ENCODE results near the gene NINJ2. TPM values are rescaled to one million over a fixed set of nuclear protein-coding genes. Genes with fewer than 3 reads are reported as not detected.
A peak's percentile ranks its signal among the peaks of the same experiment; 100 is the strongest.

NINJ2 gene
- total and polyA plus RNA-seq, 10 of the 15 experiments (the other 5 are each of a cell fraction or from before 2014, with no cell fraction given) = 8.9 to 51.6 (median 21.3) TPM

GRCh38 chr12:712172-712863 lies 49.1 kb upstream of the NINJ2 start:
- H3K27me3 ChIP-seq (replicated peaks in 1 of 2; ENCODE audit: control insufficient read depth in 2 of 2, insufficient read depth in 2 of 2, low read length in 1 of 2) = no peaks in the 10 kb centered on the region
- H3K4me1 ChIP-seq (ENCODE audit: control insufficient read depth, insufficient read depth, low read length) = peaks cover 8% of the 10 kb centered on the region
- H3K27ac ChIP-seq (ENCODE audit: control insufficient read depth, insufficient read depth) = no peak overlapping the region
- H3K9ac ChIP-seq (ENCODE audit: control insufficient read depth, insufficient read depth, low read length) = peak overlapping the region; percentile 20; the same call in 1 of the 2 replicates
- intact Hi-C loops (cut with micrococcal nuclease; ENCODE audit: unreplicated experiment) = no loop called here
- 59% methylated on average over 8 of the region's 8 CpGs for WGBS (ENCODE audit: insufficient coverage, insufficient replicate concordance, low lambda C conversion rate, missing lambda C conversion rate)
- peak overlapping the region; percentile 60 for H3K4me2 ChIP-seq (ENCODE audit: control insufficient read depth, insufficient read depth)
- BruUV-seq (replicated peaks) = no TSS peak
- ATAC-seq = no peak; the same call in 1 of the 3 replicates
- peak overlapping the region; percentile 85 for H2AFZ ChIP-seq (ENCODE audit: control insufficient read depth, low read depth, low read length)
- FAIRE-seq = no peak
- no peaks in the 10 kb centered on the region for H3K79me2 ChIP-seq (ENCODE audit: control insufficient read depth, insufficient read depth, low read length)
- RAD21 ChIA-PET (ENCODE audit: unreplicated experiment) = interaction anchor here (0.9 to 1.3 kb wide), 6 partner anchors 10 to 99 kb away, joined by 3 read pairs; no protein-coding TSS in a partner anchor
- no peaks in the 10 kb centered on the region for H3K36me3 ChIP-seq (ENCODE audit: control insufficient read depth in 2 of 2, insufficient read depth in 2 of 2, low read length in 1 of 2)
- SMC1A ChIA-PET (ENCODE audit: uncharacterized antibody, unreplicated experiment) = interaction anchor here (0.6 to 1.9 kb wide), 9 partner anchors 10 to 271 kb away, joined by 3 to 6 read pairs (median 3); no protein-coding TSS in a partner anchor
- DNase-seq (ENCODE audit: low read depth, low spot score) = no peak
- H3K9me3 ChIP-seq (replicated peaks; ENCODE audit: control insufficient read depth, insufficient read depth, low read length) = no peaks in the 10 kb centered on the region
- no peak overlapping the region for H3K4me3 ChIP-seq
- POLR2A ChIA-PET = interaction anchor here (1.0 to 2.6 kb wide), 5 partner anchors 12 to 99 kb away, joined by 3 to 8 read pairs (median 4); no protein-coding TSS in a partner anchor
- CTCF ChIA-PET = interaction anchor here (0.8 to 1.5 kb wide), 2 partner anchors 38 to 98 kb away, joined by 3 to 4 read pairs; no protein-coding TSS in a partner anchor
- H4K20me1 ChIP-seq (ENCODE audit: control insufficient read depth, insufficient read depth) = no peaks in the 10 kb centered on the region
- in situ Hi-C loops (cut with MboI) = no loop called here
- no peak for TF ChIP-seq DPF2 (IDR thresholded peaks at IDR 0.05)
- TF ChIP-seq, protein P1, sequence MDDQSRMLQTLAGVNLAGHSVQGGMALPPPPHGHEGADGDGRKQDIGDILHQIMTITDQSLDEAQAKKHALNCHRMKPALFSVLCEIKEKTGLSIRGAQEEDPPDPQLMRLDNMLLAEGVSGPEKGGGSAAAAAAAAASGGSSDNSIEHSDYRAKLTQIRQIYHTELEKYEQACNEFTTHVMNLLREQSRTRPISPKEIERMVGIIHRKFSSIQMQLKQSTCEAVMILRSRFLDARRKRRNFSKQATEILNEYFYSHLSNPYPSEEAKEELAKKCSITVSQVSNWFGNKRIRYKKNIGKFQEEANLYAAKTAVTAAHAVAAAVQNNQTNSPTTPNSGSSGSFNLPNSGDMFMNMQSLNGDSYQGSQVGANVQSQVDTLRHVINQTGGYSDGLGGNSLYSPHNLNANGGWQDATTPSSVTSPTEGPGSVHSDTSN (IDR thresholded peaks at IDR 0.05; ENCODE audit: insufficient replicate concordance, low read depth, low read length) = no peak
- TF ChIP-seq ZNF622 (IDR thresholded peaks at IDR 0.05) = no peak
- no peak for TF ChIP-seq RUNX3 (IDR thresholded peaks at IDR 0.05; ENCODE audit: low read length)
- TF ChIP-seq, protein P2, sequence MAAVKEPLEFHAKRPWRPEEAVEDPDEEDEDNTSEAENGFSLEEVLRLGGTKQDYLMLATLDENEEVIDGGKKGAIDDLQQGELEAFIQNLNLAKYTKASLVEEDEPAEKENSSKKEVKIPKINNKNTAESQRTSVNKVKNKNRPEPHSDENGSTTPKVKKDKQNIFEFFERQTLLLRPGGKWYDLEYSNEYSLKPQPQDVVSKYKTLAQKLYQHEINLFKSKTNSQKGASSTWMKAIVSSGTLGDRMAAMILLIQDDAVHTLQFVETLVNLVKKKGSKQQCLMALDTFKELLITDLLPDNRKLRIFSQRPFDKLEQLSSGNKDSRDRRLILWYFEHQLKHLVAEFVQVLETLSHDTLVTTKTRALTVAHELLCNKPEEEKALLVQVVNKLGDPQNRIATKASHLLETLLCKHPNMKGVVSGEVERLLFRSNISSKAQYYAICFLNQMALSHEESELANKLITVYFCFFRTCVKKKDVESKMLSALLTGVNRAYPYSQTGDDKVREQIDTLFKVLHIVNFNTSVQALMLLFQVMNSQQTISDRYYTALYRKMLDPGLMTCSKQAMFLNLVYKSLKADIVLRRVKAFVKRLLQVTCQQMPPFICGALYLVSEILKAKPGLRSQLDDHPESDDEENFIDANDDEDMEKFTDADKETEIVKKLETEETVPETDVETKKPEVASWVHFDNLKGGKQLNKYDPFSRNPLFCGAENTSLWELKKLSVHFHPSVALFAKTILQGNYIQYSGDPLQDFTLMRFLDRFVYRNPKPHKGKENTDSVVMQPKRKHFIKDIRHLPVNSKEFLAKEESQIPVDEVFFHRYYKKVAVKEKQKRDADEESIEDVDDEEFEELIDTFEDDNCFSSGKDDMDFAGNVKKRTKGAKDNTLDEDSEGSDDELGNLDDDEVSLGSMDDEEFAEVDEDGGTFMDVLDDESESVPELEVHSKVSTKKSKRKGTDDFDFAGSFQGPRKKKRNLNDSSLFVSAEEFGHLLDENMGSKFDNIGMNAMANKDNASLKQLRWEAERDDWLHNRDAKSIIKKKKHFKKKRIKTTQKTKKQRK (IDR thresholded peaks at IDR 0.05; ENCODE audit: low read depth, low read length) = no peak
- TF ChIP-seq SKIL (IDR thresholded peaks at IDR 0.05; ENCODE audit: low read depth, poor library complexity, severe bottlenecking) = no peak
- no peak for TF ChIP-seq LARP7 (IDR thresholded peaks at IDR 0.05)
- TF ChIP-seq, protein P3, sequence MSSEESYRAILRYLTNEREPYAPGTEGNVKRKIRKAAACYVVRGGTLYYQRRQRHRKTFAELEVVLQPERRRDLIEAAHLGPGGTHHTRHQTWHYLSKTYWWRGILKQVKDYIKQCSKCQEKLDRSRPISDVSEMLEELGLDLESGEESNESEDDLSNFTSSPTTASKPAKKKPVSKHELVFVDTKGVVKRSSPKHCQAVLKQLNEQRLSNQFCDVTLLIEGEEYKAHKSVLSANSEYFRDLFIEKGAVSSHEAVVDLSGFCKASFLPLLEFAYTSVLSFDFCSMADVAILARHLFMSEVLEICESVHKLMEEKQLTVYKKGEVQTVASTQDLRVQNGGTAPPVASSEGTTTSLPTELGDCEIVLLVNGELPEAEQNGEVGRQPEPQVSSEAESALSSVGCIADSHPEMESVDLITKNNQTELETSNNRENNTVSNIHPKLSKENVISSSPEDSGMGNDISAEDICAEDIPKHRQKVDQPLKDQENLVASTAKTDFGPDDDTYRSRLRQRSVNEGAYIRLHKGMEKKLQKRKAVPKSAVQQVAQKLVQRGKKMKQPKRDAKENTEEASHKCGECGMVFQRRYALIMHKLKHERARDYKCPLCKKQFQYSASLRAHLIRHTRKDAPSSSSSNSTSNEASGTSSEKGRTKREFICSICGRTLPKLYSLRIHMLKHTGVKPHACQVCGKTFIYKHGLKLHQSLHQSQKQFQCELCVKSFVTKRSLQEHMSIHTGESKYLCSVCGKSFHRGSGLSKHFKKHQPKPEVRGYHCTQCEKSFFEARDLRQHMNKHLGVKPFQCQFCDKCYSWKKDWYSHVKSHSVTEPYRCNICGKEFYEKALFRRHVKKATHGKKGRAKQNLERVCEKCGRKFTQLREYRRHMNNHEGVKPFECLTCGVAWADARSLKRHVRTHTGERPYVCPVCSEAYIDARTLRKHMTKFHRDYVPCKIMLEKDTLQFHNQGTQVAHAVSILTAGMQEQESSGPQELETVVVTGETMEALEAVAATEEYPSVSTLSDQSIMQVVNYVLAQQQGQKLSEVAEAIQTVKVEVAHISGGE (CRISPR knock-in tag; IDR thresholded peaks at IDR 0.05) = no peak

All from GM12878 (cell line).